Activated CD8-positive, alpha-beta memory T cell treated with anti-CD3 and anti-CD28 coated beads, Interleukin-2, amount 50 U/mL, for 4 hours (primary cell): Measurements from ENCODE around the gene RFK.

Source experiments
- DNase-seq: peaks from one replicate; pipeline ENCODE4 v3.0.0-alpha.2; 2020

Gene RFK

GRCh38 chr9:76405868-76406267, 11.6 kb upstream of the RFK start:
- no peak for DNase-seq

GRCh38 chr9:76405340-76405739, 11.1 kb upstream of the RFK start:
- DNase-seq, result no peak

DNA sequence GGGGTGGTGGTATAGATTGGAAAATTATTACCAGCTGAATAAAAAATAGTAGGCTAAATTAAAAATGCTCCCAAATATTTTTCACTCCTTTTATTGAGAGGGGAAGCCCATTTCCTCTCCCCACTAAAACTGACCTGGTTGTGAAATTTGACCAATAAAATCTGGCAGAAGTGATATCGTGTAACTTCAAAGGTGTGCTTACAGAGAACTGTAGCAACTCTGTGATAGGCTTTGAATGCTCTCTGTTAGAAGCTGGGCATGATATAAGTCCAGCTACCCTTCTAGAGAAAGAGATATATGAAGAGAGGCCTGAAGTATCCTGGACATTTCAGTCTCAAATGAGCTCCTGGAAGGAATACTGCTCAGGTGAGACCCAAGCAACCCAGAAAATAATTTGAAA, 10.2 kb upstream of the RFK start:
- no peak for DNase-seq

DNA sequence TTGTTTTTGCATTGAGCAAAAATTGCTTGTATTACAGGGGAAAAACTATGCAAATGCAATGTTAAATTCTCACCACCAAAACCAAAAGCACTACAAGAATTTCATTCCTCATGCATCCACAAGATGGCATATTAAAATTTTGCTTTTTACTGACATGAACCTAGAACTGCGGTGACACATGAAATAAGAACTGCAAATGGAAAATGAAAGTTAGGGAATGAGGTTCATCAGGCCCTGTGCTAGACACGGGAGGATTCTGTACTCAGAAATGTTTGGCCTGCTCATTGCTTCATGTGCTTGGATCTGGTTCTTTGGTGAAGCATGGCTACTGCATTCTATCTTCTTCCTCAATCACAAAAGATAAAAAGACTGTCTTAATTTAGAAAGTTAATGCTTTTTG, 9.1 kb upstream of the RFK start:
- no peak for DNase-seq

DNA sequence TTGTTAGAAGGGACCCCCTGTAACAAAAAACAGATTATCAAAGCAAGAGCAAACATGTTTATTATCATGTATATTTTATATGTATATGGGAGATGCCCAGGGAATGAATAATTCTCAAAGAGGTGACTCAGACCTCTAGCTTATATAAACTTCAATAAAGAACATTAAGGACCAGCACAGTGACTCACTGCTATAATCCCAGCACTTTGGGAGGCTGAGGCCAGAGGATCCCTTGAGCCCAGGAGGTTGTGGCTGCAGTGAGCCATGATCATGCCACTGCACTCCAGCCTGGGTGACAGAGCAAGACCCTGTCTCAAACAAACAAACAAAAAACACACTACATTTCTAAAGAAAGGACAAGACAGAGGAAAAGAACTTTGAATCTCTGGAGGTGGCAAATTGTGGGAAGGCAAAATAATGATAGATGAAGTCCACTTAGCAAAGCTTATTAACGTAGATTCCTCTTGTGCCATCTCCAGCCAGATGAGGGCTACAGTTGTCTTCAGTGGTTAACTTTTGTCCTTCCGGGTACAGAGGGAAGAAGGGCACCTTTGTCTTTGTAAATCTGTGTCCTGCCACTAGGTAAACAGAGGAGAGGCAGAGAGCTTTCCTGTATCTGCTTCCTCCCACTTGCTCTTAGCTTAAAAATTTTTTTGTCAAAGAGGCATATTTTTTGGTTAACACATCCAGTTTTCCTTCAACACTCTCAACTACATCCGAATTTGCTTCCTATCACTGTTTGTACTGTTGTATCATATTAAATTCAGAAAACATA, 7.5 kb upstream of the RFK start:
- DNase-seq, result no peak

GRCh38 chr9:76401176-76401575, 7.0 kb upstream of the RFK start:
- DNase-seq, result no peak

- DNase-seq, result no peak
Observed at GRCh38 chr9:76400534-76401096, 6.4 kb upstream of the RFK start.

DNA sequence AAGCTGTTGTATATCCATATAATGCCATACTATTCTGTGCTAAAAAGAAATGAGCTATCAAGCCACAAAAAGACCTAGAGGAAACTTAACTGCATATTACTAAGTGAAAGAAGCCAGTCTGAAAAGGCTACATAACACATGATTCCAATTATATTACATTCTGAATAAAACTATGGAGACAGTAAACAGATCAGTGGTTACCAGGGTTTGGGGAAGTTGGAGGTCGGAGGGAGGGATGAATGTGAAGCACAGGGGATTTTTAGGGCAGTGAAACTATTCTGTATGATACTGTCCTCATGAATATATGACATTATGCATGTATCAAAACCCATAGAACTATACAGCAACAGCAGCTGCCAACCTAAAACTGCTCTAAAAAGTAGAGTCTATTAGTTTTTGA, 5.6 kb upstream of the RFK start:
- no peak for DNase-seq

- no peak for DNase-seq
Observed at GRCh38 chr9:76396597-76396996, 2.4 kb upstream of the RFK start.

GRCh38 chr9:76396144-76396543, 1.9 kb upstream of the RFK start:
- no peak for DNase-seq

- no peak for DNase-seq
Observed at GRCh38 chr9:76395381-76395780, 1.2 kb upstream of the RFK start.

GRCh38 chr9:76394960-76395252, 680 bp upstream of the RFK start:
- no peak for DNase-seq

GRCh38 chr9:76390656-76391055, 3.6 kb downstream of the RFK start:
- DNase-seq, result no peak

- DNase-seq, result no peak
Observed at GRCh38 chr9:76379494-76379893, 14.7 kb downstream of the RFK start.

DNA sequence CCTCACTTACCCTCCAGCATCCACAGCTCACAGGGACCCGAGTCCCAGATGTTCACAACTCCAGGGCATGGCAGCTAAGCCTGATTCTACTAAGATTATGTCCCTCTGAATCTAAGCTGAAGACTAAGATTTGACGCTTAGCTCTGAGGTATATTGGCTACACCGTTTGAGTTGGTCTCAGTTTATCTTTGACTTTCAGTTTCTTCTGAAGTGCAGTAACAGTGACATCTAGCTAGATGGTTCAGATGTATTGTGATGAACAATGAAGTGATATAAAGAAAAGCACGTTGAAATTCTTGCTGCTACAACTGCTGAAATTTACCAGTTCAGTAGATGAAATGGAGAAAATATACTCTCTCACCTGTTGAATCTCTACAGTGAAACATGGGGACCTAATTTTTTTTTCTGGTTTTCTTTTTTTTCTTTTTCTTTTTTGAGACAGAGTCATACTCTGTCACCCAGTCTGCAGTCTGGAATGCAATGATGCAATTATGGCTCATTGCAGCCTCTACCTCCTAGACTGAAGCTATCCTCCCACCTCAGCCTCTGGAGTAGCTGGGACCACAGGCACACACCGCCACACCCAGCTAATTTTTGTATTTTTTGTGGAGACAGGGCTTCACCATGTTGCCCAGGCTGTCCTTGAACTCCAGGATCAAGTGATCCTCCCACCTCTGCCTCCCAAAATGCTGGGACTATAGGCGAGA, 15.7 kb downstream of the RFK start:
- no peak for DNase-seq

DNA sequence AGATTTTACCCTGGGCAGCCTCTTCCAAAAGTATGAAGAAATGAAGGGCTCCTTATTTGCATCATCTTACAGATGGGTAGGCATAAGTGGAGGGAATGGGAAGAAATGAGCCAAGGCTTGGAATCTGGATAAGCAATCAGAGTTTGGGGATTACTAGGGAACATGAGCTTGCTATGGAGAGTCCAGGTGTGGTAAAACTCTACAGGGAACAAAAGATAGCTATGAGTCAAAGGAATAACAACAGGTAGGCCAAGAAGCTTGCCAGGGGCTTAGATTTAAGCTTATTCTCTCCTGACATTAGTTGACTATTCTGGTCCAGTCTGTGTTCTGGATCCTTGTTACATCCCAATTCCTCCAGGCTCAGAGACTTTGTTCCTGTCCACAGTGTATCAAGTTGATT, 16.4 kb downstream of the RFK start:
- no peak for DNase-seq

- no peak for DNase-seq
Observed at GRCh38 chr9:76374783-76375559, 19.3 kb downstream of the RFK start.

GRCh38 chr9:76373784-76374474, 20.3 kb downstream of the RFK start:
- DNase-seq, result no peak

DNA sequence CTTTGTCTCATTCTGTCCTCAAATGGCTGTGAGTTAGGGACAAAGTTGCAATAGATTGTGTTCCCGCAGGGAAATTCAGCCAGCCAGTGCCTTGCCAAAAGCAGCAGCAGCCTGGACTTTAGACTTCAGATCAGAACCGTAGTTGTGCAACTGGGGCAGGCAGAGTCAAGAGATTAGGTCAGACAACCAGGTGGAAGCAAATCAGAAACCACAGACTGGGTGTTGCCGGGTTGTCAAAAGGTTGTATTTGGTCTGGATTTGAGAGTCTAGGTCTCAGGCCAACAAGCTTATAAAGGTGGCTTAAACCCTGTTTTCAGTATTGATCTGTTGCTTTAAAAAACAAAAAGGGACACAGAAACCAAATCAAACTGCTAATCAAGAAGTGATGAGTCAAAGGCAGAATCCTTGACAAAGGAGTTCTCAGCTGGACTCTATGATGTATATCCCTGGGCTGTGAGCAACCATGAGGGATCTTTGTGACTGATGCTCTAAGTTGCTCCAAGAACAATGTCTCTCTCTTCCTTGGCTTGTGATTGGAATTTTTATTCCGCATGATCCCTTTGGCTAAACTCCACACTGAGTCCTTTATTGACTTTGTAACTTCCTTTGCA, 20.9 kb downstream of the RFK start:
- no peak for DNase-seq

DNA sequence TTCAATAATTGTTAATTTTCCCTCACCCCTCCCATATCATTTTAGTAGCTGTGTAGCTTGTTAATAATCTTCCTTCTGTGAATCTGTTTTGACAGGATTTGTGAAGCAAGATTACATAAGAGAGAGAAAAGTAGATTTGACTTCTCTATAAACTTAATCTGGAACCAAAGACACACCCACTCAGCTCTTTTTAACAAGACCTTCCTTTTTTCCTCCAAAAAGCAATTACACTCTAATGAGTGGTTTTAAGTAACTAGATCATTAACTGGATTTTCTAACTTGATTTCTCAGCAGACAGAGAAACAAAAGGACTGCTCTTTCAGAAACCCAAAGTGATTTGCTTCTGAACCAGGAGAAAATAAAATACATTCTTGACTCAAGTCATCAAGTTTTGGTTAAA, 21.9 kb downstream of the RFK start:
- DNase-seq, result no peak

DNA sequence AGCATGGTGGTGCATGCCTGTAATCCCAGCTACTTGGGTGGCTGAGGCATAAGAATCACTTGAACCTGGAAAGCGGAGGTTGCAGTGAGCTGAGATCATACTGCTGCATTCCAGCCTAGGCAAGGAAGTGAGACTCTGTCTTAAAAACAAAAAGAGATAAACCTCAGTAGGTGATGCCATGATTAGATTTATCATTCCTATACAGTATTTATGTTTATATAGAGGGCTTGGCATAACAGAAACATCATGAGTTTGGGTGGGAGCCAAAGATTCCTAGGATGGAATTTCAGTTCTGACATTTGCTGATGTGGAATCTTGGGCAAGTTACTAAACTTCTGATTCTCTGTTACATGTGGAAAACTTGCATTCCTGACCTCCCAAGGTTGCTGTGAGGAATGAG, 22.3 kb downstream of the RFK start:
- no peak for DNase-seq

DNA sequence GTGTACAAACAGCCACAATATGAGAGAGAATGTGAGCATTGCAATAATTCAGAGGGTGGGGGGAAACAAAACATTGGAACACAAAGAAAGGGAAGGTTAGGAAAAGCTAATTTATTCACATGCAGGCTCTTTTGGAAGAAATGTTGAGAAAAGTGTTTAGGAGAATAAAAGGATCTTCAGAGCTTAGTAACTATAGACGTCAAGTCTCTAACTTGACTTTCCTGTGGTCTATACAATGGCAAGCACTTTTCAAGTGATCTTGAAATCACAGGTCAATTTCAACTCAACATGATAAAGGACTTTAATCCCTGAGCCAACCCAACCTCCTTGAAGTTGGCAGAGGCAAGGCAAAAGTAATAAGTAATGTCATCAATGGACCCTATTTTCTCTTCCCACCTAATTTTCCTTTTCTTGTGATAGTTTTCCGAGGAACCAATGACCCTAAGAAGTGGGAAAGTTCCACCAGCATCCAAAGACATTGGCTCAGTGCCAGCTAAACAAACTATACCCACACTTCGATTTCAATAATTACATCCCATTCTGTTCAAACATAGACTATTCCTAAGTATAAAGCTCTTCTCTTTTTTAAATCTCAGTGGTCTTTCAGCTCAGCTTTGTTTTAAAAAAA, 23.7 kb downstream of the RFK start:
- no peak for DNase-seq
